SK-N-SH treated with all-trans-retinoic acid at 6 μM for 48 hours (cell line): ENCODE data around the gene PRRT2.

Experiments used
- ATAC-seq: fragments of 200-7000 bp; cut with Tn5 transposase; 3 replicates; pipeline ENCODE4 v1.9.1; 2020; ENCODE audit warnings: mild to moderate bottlenecking, moderate library complexity
- ARNTL ChIP-seq: fragments of 450-650 bp; formaldehyde crosslinking; IDR thresholded peaks from 2 replicates; pipeline ENCODE4 v1.5.0; 2020; ENCODE audit warnings: low read depth, mild to moderate bottlenecking, moderate library complexity, borderline replicate concordance
- BACH2 ChIP-seq: fragments of 250-450 bp; sonication (Bioruptor Pico); IDR thresholded peaks from 2 replicates; pipeline ENCODE4 v1.9.0; 2021; ENCODE audit warnings: mild to moderate bottlenecking, borderline replicate concordance
- ESRRG ChIP-seq: fragments of 250-450 bp; sonication (Bioruptor Pico); IDR thresholded peaks from 2 replicates; pipeline ENCODE4 v1.6.1; 2021; ENCODE audit warnings: mild to moderate bottlenecking
- GLIS3 ChIP-seq: fragments of 250-450 bp; sonication (Bioruptor Pico); IDR thresholded peaks from 2 replicates; pipeline ENCODE4 v1.5.0; 2020; ENCODE audit warnings: mild to moderate bottlenecking, moderate library complexity
- ISL1 ChIP-seq: fragments of 250-450 bp; sonication (Bioruptor Pico); IDR thresholded peaks from 2 replicates; pipeline ENCODE4 v2.1.2; 2022; ENCODE audit warnings: mild to moderate bottlenecking, moderate library complexity
- OSR1 ChIP-seq: fragments of 250-450 bp; sonication (Bioruptor Pico); IDR thresholded peaks from 2 replicates; pipeline ENCODE4 v1.8.0; 2022; ENCODE audit warnings: moderate library complexity, mild to moderate bottlenecking, inconsistent platforms
- PPARA ChIP-seq: fragments of 250-450 bp; sonication (Bioruptor Pico); IDR thresholded peaks from 2 replicates; pipeline ENCODE4 v1.5.0; 2020; ENCODE audit warnings: mild to moderate bottlenecking, borderline replicate concordance
- SNAI2 ChIP-seq: fragments of 250-450 bp; sonication (Bioruptor Pico); IDR thresholded peaks from 2 replicates; pipeline ENCODE4 v1.5.0; 2020; ENCODE audit warnings: mild to moderate bottlenecking, moderate library complexity
- TCF4 ChIP-seq: fragments of 250-450 bp; sonication (Bioruptor Pico); IDR thresholded peaks from 2 replicates; pipeline ENCODE4 v1.8.0; 2021; ENCODE audit warnings: mild to moderate bottlenecking, moderate library complexity, borderline replicate concordance
- TOX ChIP-seq: fragments of 250-450 bp; sonication (Bioruptor Pico); IDR thresholded peaks from 2 replicates; pipeline ENCODE4 v1.8.0; 2021; ENCODE audit warnings: mild to moderate bottlenecking, moderate library complexity, borderline replicate concordance
- ZFP3 ChIP-seq: fragments of 250-450 bp; sonication (Bioruptor Pico); IDR thresholded peaks from 2 replicates; pipeline ENCODE4 v1.5.0; 2020; ENCODE audit warnings: mild to moderate bottlenecking, moderate library complexity
- ZFP30 ChIP-seq: fragments of 450-650 bp; formaldehyde crosslinking; IDR thresholded peaks from 2 replicates; pipeline ENCODE4 v1.5.0; 2022; ENCODE audit warnings: mild to moderate bottlenecking, moderate library complexity
- ZNF565 ChIP-seq: fragments of 450-650 bp; formaldehyde crosslinking; conservative IDR thresholded peaks from 2 replicates; pipeline ENCODE4 v1.5.0; 2020; ENCODE audit warnings: low read depth, mild to moderate bottlenecking, moderate library complexity
- ZNF70 ChIP-seq: fragments of 450-650 bp; formaldehyde crosslinking; IDR thresholded peaks from 2 replicates; pipeline ENCODE4 v1.5.0; 2020; ENCODE audit warnings: mild to moderate bottlenecking, moderate library complexity
- ZNF8 ChIP-seq: fragments of 450-650 bp; formaldehyde crosslinking; IDR thresholded peaks from 2 replicates; pipeline ENCODE4 v1.5.0; 2020; ENCODE audit warnings: mild to moderate bottlenecking, moderate library complexity
- TF ChIP-seq, protein P1 (sequence below): fragments of 250-450 bp; sonication (Bioruptor Pico); IDR thresholded peaks from 2 replicates; pipeline ENCODE4 v1.5.1; 2020; ENCODE audit warnings: low read depth, mild to moderate bottlenecking, moderate library complexity
- TF ChIP-seq, protein P2 (sequence below): fragments of 250-450 bp; sonication (Bioruptor Pico); IDR thresholded peaks from 2 replicates; pipeline ENCODE4 v1.8.0; 2020; ENCODE audit warnings: mild to moderate bottlenecking, moderate library complexity, borderline replicate concordance
- TF ChIP-seq, protein P3 (sequence below): fragments of 250-450 bp; sonication (Bioruptor Pico); IDR thresholded peaks from 2 replicates; pipeline ENCODE4 v1.5.0; 2020; ENCODE audit warnings: mild to moderate bottlenecking, moderate library complexity
- TF ChIP-seq, protein P4 (sequence below): fragments of 250-450 bp; sonication (Bioruptor Pico); IDR thresholded peaks from 2 replicates; pipeline ENCODE4 v1.5.1; 2021; ENCODE audit warnings: mild to moderate bottlenecking, moderate library complexity
- TF ChIP-seq, protein P5 (sequence below): fragments of 250-450 bp; sonication (Bioruptor Pico); IDR thresholded peaks from 2 replicates; pipeline ENCODE4 v1.8.0; 2021; ENCODE audit warnings: low read depth, mild to moderate bottlenecking, moderate library complexity, borderline replicate concordance

The PRRT2 gene

DNA sequence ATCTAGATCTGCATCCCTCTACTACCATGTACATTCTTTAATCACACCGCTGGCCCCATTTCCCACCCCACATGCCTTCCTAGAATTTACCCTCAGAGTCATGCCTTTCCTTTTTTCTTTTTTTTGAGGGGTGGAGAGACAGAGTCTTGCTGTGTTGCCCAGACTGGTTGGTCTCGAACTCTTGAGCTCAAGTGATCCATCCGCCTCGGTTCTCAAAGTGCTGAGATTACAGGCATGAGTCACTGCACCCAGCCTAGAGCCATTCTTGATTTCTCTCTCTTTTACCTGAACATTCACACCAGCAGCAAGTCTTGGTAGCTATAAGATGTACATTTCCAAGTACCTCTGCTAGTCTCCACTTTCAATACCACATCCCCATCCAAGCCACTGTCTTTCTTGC lies 6.1 kb downstream of the PRRT2 start (continued):
- TF ChIP-seq OSR1 (no peak), ISL1 (CRISPR knock-in tag) (no peak), ZNF8 (CRISPR knock-in tag) (no peak)

DNA sequence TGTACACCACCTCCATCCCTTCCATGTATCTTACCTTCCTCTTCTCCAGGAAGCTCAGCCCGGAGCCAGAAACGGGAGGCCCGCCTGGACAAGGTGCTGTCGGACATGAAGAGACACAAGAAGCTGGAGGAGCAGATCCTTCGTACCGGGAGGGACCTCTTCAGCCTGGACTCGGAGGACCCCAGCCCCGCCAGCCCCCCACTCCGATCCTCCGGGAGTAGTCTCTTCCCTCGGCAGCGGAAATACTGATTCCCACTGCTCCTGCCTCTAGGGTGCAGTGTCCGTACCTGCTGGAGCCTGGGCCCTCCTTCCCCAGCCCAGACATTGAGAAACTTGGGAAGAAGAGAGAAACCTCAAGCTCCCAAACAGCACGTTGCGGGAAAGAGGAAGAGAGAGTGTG lies 7.5 kb downstream of the PRRT2 start:
- TF ChIP-seq ARNTL (CRISPR knock-in tag) (no peak), ESRRG (no peak), ZNF8 (CRISPR knock-in tag) (no peak), ZFP3 (CRISPR knock-in tag) (no peak), TOX (no peak)
- TF ChIP-seq, protein P1, sequence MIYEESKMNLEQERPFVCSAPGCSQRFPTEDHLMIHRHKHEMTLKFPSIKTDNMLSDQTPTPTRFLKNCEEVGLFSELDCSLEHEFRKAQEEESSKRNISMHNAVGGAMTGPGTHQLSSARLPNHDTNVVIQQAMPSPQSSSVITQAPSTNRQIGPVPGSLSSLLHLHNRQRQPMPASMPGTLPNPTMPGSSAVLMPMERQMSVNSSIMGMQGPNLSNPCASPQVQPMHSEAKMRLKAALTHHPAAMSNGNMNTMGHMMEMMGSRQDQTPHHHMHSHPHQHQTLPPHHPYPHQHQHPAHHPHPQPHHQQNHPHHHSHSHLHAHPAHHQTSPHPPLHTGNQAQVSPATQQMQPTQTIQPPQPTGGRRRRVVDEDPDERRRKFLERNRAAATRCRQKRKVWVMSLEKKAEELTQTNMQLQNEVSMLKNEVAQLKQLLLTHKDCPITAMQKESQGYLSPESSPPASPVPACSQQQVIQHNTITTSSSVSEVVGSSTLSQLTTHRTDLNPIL (CRISPR knock-in tag): no peak
- TF ChIP-seq, all 23 proteins: peak for 0
- no peak for ATAC-seq

DNA sequence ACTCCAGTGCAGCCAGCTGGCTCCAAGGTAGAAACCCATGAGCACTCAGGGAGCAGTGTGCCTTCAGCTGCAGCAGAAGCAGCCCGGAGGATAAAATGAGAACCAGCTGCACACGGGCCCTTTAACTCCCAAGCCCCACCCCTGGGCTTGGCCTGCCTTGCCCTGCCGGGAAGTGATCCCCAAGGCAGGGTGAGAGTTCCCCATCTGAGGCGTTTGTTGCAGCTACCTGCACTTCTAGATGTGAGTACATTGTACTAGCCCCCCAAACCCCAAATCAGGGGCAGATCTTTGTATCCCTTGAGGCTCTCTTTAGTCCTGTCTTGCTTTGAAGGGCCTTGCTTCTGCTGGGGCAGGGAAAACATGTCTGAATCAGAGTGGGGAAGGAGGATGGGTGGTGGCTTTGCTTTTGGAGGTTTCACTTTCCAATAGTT lies 8.3 kb downstream of the PRRT2 start, which contains the start of gene MVP:
Gene MVP (plus strand): TSS at position 192 of the 431 bp plus-strand sequence. CDS start 10,088 bp downstream, outside the sequence.
- TF ChIP-seq ZNF70 (CRISPR knock-in tag) (no peak), ZFP30 (no peak), PPARA (CRISPR knock-in tag) (no peak), ARNTL (CRISPR knock-in tag) (no peak), GLIS3 (CRISPR knock-in tag) (no peak), TCF4 (no peak), SNAI2 (CRISPR knock-in tag) (no peak)
- TF ChIP-seq, protein P2, sequence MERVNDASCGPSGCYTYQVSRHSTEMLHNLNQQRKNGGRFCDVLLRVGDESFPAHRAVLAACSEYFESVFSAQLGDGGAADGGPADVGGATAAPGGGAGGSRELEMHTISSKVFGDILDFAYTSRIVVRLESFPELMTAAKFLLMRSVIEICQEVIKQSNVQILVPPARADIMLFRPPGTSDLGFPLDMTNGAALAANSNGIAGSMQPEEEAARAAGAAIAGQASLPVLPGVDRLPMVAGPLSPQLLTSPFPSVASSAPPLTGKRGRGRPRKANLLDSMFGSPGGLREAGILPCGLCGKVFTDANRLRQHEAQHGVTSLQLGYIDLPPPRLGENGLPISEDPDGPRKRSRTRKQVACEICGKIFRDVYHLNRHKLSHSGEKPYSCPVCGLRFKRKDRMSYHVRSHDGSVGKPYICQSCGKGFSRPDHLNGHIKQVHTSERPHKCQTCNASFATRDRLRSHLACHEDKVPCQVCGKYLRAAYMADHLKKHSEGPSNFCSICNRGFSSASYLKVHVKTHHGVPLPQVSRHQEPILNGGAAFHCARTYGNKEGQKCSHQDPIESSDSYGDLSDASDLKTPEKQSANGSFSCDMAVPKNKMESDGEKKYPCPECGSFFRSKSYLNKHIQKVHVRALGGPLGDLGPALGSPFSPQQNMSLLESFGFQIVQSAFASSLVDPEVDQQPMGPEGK (CRISPR knock-in tag): no peak
- TF ChIP-seq, protein P3, sequence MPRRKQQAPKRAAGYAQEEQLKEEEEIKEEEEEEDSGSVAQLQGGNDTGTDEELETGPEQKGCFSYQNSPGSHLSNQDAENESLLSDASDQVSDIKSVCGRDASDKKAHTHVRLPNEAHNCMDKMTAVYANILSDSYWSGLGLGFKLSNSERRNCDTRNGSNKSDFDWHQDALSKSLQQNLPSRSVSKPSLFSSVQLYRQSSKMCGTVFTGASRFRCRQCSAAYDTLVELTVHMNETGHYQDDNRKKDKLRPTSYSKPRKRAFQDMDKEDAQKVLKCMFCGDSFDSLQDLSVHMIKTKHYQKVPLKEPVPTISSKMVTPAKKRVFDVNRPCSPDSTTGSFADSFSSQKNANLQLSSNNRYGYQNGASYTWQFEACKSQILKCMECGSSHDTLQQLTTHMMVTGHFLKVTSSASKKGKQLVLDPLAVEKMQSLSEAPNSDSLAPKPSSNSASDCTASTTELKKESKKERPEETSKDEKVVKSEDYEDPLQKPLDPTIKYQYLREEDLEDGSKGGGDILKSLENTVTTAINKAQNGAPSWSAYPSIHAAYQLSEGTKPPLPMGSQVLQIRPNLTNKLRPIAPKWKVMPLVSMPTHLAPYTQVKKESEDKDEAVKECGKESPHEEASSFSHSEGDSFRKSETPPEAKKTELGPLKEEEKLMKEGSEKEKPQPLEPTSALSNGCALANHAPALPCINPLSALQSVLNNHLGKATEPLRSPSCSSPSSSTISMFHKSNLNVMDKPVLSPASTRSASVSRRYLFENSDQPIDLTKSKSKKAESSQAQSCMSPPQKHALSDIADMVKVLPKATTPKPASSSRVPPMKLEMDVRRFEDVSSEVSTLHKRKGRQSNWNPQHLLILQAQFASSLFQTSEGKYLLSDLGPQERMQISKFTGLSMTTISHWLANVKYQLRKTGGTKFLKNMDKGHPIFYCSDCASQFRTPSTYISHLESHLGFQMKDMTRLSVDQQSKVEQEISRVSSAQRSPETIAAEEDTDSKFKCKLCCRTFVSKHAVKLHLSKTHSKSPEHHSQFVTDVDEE (CRISPR knock-in tag): no peak
- ATAC-seq: peak; percentile 67

DNA sequence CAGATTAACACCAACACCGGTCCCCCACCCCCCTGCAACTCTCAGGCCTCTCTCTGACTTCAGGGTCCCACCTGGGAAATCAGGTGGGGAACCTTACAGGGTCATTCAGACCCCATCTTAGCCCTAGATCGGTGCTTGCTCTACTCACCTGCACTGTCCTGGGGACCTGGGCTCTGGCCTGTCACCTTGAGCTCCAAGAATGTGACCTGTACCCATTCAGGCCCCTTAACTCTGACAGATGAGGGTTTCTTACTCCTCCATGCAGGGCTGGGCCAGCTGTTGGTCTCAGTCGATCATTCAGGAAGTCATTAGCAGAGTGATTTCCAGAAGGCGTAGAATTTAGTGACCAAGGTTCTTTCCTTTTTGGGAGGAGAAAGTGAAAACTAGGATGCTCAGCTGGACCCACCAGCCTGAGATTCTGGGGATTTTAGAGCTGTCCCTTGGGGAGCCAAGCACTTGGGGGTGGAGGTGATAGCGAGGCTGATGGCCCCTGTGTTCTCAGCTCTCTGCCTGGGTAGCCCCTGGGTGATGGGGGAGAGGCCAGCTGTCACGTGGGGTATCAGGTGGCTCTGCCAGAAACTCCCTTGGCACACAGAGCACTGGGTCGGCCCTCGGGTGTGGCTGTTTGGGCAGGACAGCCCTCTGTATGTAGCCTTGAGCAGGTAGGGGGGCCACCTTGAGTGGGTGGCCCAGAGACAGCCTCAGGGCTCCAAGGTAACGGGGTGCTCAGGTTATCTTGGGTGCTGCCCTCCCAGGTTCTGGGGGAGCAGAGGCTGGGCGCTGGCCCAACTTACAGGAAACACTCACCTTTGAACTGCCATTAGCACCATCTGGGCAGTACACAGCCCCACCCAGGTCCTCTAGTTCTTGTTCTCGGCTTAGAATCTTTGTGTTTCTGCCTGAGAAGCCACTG lies 9.0 kb downstream of the PRRT2 start:
- TF ChIP-seq, protein P1 (CRISPR knock-in tag): no peak
- no peak for TF ChIP-seq ZNF70 (CRISPR knock-in tag)
- TF ChIP-seq, protein P4, sequence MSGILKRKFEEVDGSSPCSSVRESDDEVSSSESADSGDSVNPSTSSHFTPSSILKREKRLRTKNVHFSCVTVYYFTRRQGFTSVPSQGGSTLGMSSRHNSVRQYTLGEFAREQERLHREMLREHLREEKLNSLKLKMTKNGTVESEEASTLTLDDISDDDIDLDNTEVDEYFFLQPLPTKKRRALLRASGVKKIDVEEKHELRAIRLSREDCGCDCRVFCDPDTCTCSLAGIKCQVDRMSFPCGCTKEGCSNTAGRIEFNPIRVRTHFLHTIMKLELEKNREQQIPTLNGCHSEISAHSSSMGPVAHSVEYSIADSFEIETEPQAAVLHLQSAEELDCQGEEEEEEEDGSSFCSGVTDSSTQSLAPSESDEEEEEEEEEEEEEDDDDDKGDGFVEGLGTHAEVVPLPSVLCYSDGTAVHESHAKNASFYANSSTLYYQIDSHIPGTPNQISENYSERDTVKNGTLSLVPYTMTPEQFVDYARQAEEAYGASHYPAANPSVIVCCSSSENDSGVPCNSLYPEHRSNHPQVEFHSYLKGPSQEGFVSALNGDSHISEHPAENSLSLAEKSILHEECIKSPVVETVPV (CRISPR knock-in tag): no peak
- TF ChIP-seq ISL1 (CRISPR knock-in tag): no peak
- no peak for TF ChIP-seq PPARA (CRISPR knock-in tag)
- TF ChIP-seq, protein P5, sequence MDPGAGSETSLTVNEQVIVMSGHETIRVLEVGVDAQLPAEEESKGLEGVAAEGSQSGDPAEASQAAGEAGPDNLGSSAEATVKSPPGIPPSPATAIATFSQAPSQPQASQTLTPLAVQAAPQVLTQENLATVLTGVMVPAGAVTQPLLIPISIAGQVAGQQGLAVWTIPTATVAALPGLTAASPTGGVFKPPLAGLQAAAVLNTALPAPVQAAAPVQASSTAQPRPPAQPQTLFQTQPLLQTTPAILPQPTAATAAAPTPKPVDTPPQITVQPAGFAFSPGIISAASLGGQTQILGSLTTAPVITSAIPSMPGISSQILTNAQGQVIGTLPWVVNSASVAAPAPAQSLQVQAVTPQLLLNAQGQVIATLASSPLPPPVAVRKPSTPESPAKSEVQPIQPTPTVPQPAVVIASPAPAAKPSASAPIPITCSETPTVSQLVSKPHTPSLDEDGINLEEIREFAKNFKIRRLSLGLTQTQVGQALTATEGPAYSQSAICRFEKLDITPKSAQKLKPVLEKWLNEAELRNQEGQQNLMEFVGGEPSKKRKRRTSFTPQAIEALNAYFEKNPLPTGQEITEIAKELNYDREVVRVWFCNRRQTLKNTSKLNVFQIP (CRISPR knock-in tag): no peak
- TF ChIP-seq TCF4: no peak
- no peak for TF ChIP-seq BACH2 (CRISPR knock-in tag)
- no peak for TF ChIP-seq ZNF565 (CRISPR knock-in tag)
- no peak for TF ChIP-seq SNAI2 (CRISPR knock-in tag)
- TF ChIP-seq ZFP30: no peak
- no peak for TF ChIP-seq ARNTL (CRISPR knock-in tag)
- no peak for TF ChIP-seq ZFP3 (CRISPR knock-in tag)
- ATAC-seq: no peak
